Adipocyte (in vitro differentiated cells): ENCODE data around the gene TRIM63.
"Not testable (repeated sequence)": the region's sequence is repeated elsewhere in the genome, so short reads cannot be mapped to it uniquely, and the experiment has no call there.

Experiments
- DNase-seq: peaks from one replicate; pipeline ENCODE4 v3.0.0-alpha.2; 2015; ENCODE audit warnings: low read depth
- H3K27me3 ChIP-seq: replicated peaks from 2 replicates; pipeline ENCODE4 v1.7.0; 2013; ENCODE audit warnings: mild to moderate bottlenecking, low read length, moderate library complexity; ENCODE audit not compliant: control insufficient read depth, insufficient read depth
- H3K36me3 ChIP-seq: 2 replicates; pipeline ENCODE4 v1.7.0; 2013; ENCODE audit warnings: low read length, mild to moderate bottlenecking, moderate library complexity; ENCODE audit not compliant: control insufficient read depth, insufficient read depth, severe bottlenecking
- H3K4me1 ChIP-seq: 2 replicates; pipeline ENCODE4 v1.7.0; 2013; ENCODE audit warnings: mild to moderate bottlenecking, low read length, moderate library complexity; ENCODE audit not compliant: control insufficient read depth, insufficient read depth
- H3K4me3 ChIP-seq: 2 replicates; pipeline ENCODE4 v1.7.0; 2013; ENCODE audit warnings: mild to moderate bottlenecking, low read length, moderate library complexity
- H3K9ac ChIP-seq: 2 replicates; pipeline ENCODE4 v1.7.0; 2013; ENCODE audit warnings: mild to moderate bottlenecking, low read length, moderate library complexity
- H3K9me3 ChIP-seq: 2 replicates; pipeline ENCODE4 v1.7.0; 2013; ENCODE audit warnings: mild to moderate bottlenecking, low read length, moderate library complexity; ENCODE audit not compliant: control insufficient read depth

The TRIM63 gene

DNA sequence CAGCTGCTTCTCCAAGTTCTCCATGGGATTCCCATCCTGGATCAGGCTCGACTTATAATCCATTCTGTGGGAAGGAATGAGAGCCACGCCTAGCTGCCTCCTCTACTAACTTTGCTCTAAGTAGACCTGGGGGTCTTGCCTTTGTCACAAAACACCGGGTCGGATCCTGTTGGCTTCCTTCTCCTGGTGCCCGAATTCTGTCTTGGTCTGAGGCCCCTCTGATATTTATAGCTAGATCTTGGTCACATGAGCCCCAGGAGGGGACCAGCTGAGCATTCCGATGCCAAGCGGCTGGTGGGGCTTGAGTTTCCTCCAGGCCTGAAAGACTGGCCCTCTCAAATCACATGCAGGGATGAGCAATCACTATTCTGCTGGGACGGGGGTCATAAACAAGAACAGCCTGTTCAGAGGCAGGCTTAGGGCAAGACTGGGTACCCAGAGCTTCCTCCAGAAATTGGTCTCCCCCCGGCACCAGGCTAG, at the start of gene TRIM63:
TRIM63 (minus strand) TSS at position 199 of the 480 bp plus-strand sequence; CDS start at position 63, 136 bp downstream.
- H3K27me3 ChIP-seq: peaks cover 54% of the 10 kb centered on the region
- no peaks in the 10 kb centered on the region for H3K9me3 ChIP-seq
- peaks cover 9% of the 10 kb centered on the region for H3K4me1 ChIP-seq
- H3K4me3 ChIP-seq: peak within 1 kb of the TSS; percentile 64
- H3K36me3 ChIP-seq: no peaks in the 10 kb centered on the region
- DNase-seq: no peak
- H3K9ac ChIP-seq: no peak within 1 kb of the TSS

DNA sequence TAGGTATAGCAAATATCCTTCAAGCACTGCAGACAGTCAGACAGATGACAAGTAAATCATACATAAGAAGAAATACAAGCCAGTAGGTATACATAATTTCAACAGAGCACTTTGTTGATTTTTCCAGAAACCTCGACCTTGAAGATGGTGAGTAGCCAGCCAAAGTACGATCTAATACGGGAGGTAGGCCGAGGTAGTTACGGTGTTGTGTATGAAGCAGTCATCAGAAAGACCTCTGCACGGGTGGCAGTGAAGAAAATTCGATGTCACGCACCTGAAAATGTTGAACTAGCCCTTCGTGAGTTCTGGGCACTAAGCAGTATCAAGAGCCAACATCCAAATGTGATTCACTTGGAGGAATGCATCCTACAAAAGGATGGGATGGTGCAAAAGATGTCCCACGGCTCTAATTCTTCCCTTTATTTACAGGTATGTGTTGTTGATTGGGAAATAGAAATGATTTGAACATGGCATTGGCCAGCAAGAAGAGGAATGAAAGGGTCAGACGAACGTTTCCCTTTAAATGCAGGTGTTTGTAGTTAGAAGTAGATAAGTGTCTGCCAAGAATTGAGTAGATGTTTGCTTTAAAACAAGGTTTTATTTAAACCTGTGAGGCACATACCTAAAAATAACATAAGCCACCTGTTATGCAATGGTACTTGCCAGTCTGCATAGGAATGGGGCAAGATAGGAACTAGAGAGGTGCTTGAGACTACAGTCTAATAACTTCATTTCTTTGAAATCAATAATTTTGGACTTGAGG, 46.9 kb upstream of the TRIM63 start:
- Histone ChIP-seq H3K9me3 (no peaks in the 10 kb centered on the region), H3K27me3 (no peaks in the 10 kb centered on the region), H3K9ac (no peak overlapping the region), H3K36me3 (peaks cover 21% of the 10 kb centered on the region), H3K4me3 (no peak overlapping the region), H3K4me1 (peaks cover 15% of the 10 kb centered on the region)
- DNase-seq: no peak

DNA sequence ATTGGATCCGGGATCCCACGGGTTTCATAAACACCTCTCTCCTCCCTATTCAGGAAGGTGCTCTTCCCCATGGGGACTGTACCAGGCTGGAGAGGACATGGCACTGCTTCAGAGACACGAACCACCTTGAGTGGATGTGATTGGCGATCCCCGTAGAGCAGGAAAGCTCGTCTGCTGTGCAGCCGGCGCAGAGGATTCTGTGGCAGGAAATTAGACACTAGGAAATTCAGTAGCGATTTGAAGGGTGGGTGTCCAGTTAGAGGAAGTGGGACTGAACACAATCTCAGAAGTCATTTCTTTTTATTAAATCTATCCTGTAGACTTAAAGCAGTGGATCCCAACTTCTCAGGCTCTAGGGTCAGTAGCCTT, 45.0 kb upstream of the TRIM63 start:
- H3K4me3 ChIP-seq: peak overlapping the region; percentile 96
- no peak for DNase-seq
- H3K27me3 ChIP-seq: no peaks in the 10 kb centered on the region
- H3K4me1 ChIP-seq: peaks cover 15% of the 10 kb centered on the region
- peaks cover 7% of the 10 kb centered on the region for H3K36me3 ChIP-seq
- peak overlapping the region; percentile 92 for H3K9ac ChIP-seq
- H3K9me3 ChIP-seq: no peaks in the 10 kb centered on the region

DNA sequence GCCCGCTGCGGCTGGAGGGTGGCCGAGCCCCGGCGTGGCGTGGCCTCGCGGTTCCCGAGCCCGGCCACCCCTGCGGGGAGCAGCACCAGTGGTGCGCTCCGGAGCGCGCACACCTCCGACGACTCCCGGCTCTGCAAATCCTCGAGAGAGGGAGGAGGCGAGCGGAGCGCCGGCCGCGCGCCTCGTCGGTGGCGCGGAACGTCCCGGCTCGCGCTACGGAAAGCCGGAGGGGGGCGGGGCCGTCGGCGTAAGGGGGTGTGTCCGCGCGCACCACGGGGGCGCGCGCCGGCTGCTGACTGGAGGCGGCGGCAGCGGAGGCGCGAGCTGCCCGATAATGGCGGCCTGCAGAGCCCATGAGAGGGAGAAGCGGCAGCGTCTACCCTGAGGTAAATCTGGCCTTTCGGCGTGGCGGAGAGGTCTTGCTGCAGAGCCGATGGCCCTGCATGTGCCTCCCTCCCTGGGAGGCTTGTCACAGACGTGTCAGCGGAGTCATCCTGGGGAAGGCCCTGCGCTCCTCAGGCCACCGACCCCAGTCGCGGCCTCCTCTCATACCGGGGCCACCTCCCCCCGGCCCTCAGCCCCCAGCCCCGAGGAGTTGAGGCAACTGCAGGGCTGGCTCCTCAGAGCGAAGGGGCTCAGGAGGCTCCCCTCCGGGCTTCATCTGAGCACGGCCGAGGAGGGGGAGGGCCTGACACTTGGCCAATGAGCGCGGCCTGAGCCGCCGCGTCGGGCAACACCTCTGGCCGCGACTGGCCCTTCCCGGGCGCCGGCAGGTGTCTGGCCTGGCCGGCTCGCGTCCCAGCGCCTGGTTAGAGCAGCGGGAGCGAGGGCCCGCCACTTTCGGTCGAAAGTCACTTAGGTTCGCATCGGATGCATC, 44.3 kb upstream of the TRIM63 start, which contains the start of gene PDIK1L:
PDIK1L (plus strand) TSS at position 295 of the 877 bp plus-strand sequence. CDS start 2,485 bp downstream, outside the sequence.
- H3K36me3 ChIP-seq: peaks cover 7% of the 10 kb centered on the region
- peaks cover 15% of the 10 kb centered on the region for H3K4me1 ChIP-seq
- peak within 1 kb of the TSS; percentile 92 for H3K9ac ChIP-seq
- no peaks in the 10 kb centered on the region for H3K27me3 ChIP-seq
- H3K9me3 ChIP-seq: no peaks in the 10 kb centered on the region
- H3K4me3 ChIP-seq: peak within 1 kb of the TSS; percentile 96
- peak; percentile 98 for DNase-seq

DNA sequence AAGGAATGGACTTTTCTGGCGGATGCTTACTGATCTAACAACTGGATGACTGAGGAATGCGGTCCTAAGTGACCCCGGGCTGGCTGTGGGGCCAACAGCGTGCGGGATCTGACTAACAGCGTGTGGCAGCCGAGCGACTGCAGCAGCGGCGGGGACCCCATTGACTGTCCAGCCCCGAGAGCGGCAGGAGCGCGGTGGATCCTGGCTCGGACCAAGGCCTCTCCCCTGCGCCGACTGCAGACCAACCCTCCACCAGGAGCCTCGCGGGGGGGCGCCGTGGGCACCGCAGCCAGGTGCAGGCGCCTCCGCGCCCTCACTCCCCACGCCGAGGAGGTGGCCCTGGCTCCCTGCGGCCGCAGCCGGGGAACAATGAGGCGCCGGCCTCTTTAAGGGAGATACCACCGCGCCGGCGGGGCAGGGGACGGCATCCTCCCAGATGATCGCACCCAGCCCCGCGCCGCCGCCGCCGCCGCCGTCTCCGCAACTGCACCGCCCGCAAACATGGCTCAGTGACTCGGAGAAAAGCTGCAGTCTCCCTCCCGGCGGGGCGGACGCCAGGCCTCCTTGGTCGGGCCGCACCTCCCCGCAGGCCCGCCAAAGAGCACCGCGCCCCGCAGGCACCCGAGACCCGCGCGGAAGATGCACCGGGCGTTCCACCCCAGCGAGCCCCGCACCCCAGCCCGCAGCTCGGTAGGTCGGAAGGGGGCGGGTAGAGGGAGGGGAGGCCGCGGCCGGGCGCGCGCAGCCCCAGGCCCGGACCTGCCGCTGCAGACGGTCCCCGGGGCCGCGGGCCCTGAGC, 43.5 kb upstream of the TRIM63 start:
- Histone ChIP-seq H3K9me3 (no peaks in the 10 kb centered on the region), H3K27me3 (no peaks in the 10 kb centered on the region), H3K9ac (peak overlapping the region; percentile 92), H3K4me3 (peak overlapping the region; percentile 96), H3K36me3 (peaks cover 7% of the 10 kb centered on the region), H3K4me1 (peaks cover 15% of the 10 kb centered on the region)
- peak; percentile 83 for DNase-seq

DNA sequence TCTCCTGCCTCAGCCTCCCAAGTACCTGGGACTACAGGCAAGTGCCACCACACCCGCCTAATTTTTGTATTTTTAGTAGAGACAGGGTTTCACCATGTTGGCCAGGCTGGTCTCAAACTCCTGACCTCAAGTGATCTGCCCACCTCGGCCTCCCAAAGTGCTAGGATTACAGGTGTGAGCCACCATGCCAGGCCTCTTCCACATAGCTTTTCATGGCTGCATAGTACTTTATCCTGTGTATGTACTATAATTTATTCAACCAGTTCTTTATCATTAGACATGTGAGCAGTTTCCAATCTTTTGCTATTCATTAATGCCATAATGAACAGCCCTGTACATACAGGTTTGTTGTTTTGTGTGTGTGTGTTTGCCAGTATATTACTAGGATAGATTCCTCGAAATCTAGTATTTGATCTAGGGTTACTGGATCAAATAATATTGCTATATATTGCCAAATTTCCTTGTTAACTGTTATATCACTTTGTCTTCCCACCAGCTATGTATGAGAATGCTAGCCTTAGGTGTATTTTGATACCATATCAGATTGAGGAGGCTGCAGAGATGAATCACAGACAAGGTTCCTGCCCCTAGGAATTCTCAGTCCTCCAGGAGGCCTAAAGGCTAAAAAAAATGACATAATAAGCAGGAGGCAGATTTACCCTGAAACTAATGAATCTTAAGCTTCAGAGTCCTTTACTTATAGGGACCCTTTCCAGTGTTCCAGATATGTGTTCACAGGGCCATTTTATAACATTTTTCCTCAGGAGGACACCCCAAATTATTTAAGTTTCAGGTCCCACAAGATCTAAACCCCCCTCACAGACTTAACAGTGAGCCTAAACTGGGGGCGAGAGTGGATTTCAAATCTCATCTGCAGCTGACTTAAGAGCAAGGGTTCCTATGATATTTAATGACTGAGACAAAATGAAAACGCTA, 42.1 kb upstream of the TRIM63 start:
- Histone ChIP-seq H3K4me1 (peaks cover 15% of the 10 kb centered on the region), H3K27me3 (no peaks in the 10 kb centered on the region), H3K4me3 (no peak overlapping the region), H3K9me3 (no peaks in the 10 kb centered on the region), H3K36me3 (peaks cover 3% of the 10 kb centered on the region), H3K9ac (peak overlapping the region; percentile 92)
- no peak for DNase-seq

DNA sequence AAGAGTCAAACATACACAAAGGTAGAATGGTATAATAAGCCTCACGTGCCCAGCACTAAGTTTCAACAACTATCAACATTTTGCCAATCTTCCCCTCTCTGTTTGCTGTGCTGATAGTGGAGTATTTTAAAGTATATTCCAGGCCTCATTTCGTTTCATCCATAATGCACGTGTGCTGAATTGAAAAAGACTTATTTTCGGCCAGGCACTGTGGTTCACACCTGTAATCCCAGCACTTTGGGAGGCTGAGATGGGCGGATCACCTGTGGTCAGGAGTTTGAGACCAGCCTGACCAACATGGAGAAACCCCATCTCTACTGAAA, 37.8 kb upstream of the TRIM63 start:
- H3K27me3 ChIP-seq, H3K4me3 ChIP-seq, H3K4me1 ChIP-seq, H3K9me3 ChIP-seq, H3K9ac ChIP-seq, H3K36me3 ChIP-seq, DNase-seq: not testable (repeated sequence)

DNA sequence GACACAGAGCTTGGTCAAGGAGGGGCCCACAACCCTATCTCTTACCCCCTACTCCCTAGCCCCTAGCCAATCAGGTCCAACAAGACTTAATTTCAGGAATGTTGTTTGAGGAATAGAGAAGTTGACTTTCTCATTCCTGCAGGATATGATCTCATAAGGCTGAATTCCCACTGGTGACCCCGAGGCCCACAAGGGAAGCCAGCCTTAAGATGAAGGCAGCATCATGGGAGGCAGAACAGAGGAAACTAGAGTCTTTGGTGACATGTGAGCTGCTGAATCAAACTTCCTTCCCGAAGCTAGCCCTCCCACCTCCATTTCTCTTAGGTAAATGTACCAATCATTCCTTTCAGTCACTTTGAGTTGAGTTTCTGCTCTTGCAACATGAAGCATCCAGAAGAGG, 35.1 kb upstream of the TRIM63 start:
- H3K27me3 ChIP-seq: no peaks in the 10 kb centered on the region
- no peaks in the 10 kb centered on the region for H3K36me3 ChIP-seq
- H3K4me3 ChIP-seq: no peak overlapping the region
- no peak overlapping the region for H3K9ac ChIP-seq
- H3K9me3 ChIP-seq: no peaks in the 10 kb centered on the region
- H3K4me1 ChIP-seq: peaks cover 7% of the 10 kb centered on the region
- DNase-seq: no peak

DNA sequence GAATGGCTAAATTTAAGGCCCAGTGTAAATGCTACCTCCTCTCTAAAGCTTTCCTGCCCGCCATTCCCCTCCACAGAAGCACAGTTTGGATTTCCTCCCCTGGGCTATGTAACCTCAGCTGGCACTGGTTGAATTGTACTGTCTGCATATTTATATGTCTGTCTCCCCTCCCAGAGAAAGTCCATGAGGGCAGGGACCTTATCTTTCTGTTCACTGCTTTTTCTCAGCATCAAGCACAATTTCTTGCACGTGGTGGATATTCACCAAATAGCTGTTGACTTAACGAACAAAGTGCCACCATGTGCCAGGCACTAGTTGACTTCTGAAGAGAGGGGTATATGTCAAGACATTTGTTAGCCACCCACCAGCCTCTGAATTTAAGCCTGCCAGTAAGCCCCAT, 34.7 kb upstream of the TRIM63 start:
- no peaks in the 10 kb centered on the region for H3K36me3 ChIP-seq
- no peaks in the 10 kb centered on the region for H3K9me3 ChIP-seq
- H3K27me3 ChIP-seq: no peaks in the 10 kb centered on the region
- H3K4me1 ChIP-seq: peaks cover 10% of the 10 kb centered on the region
- H3K9ac ChIP-seq: no peak overlapping the region
- H3K4me3 ChIP-seq: no peak overlapping the region
- DNase-seq: no peak

DNA sequence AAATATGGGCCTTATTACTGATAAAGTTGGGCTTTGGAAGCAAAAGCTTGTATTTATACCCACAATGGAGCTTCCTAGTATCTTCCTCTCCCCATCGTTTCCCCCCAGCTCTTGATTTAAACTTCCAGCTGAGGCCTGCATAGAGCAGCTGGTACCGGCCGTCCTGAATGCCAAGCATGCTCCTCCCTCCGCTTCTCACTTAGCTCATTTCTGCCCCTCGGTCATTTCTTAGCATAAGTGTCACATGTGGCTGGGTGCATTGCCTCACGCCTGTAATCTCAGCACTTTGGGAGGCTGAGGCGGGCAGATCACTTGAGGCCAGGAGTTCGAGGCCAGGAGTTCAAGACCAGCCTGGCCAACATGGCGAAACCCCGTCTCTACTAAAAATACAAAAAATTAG, 32.8 kb upstream of the TRIM63 start:
- H3K36me3 ChIP-seq, DNase-seq, H3K9me3 ChIP-seq, H3K4me3 ChIP-seq, H3K9ac ChIP-seq, H3K27me3 ChIP-seq: not testable (repeated sequence)
- peaks cover 12% of the 10 kb centered on the region for H3K4me1 ChIP-seq
